Jurkat, Clone E6-1 (cell line): ENCODE data around the gene IBA57. TPM values are rescaled to one million over a fixed set of nuclear protein-coding genes. Genes with fewer than 3 reads are reported as not detected.

Experiments
- DNase-seq: peaks from one replicate; pipeline ENCODE4 v3.0.0-alpha.2; 2011; ENCODE audit warnings: low read depth, low spot score
- H3K4me3 ChIP-seq: 2 replicates; pipeline ENCODE4 v1.5.1; 2011; ENCODE audit warnings: mild to moderate bottlenecking, low read length, control low read depth, moderate library complexity
- polyA plus RNA-seq: library from polyadenylated mRNA; unstranded; fragments of >200 nt; gene quantifications from one replicate; pipeline ENCODE4 v1.2.1, GENCODE V29; 2012; ENCODE audit warnings: missing spikeins; ENCODE audit not compliant: insufficient read length, insufficient read depth

Gene IBA57
- 4.0 TPM for polyA plus RNA-seq

DNA sequence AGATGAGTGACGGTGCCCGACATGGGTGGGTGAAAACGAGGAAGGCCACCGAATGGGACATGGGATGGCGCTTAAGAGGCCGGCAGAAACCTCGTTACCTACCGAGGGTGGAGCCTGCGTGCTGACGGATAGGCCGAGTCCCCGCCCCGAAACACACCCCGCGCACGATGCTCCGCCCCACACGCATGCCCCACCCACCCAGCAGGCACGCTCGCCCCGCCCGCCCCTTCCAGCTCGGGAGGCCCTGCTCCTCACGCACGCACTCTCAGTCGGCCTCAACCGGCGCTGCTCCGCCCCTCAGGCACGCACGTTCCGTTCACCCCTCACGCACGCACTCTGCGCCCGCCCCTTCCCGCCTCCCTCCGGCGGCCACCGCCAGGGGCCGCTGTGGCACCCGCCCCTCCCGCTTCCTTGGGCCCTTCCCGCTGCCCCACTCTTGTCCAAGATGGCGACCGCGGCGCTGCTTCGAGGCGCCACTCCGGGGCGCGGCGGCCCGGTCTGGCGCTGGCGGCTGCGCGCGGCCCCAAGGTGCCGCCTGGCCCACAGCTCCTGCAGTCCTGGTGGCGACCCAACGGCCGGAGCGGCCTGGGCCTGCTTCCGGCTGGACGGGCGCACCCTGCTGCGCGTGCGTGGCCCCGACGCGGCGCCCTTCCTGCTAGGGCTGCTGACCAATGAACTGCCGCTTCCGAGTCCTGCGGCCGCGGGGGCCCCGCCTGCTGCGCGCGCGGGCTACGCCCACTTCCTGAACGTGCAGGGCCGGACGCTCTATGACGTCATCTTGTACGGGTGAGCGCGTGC, at the start of gene IBA57:
Gene IBA57 (plus strand): TSS at position 433 of the 798 bp plus-strand sequence. CDS start 13 bp downstream, at position 446.
- peak within 1 kb of the TSS; percentile 72 for H3K4me3 ChIP-seq
- DNase-seq: peak; percentile 97

DNA sequence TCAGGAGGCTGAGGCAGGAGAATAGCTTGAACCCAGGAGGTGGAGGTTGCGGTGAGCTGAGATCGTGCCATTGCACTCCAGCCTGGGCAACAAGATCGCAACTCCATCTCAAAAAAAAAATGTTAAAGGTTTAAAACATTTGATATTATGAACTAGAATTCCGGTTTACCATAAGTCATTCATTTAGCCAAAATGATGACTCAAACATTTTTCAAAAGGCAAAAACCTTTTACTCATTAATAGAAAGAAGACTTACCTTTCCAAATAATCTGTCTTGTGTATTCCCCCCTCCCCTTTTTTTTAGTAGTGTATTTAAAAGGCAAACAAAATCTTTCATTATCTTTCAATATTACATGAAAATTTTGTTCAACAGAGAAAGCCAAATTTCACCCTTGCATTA, 48.3 kb upstream of the IBA57 start:
- H3K4me3 ChIP-seq: no peak overlapping the region
- no peak for DNase-seq

DNA sequence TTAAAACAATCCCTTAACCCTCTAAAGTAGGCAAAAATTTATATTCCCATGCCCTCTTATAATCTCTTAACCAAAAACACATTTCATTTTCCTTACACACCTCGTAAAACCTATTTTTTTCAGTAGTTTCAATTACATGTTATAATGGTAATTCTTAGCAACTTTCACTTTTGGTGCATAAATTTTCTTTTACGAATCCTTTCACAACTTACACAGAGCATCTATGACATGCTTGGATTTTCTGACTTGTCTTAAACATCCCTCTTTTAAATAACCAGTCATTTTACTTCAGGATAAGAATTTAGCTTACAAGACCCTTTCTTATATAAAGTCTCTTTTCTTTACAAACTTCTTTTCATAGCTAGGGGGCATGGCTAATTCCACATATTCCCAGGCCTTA, 47.6 kb upstream of the IBA57 start:
- H3K4me3 ChIP-seq: no peak overlapping the region
- no peak for DNase-seq

DNA sequence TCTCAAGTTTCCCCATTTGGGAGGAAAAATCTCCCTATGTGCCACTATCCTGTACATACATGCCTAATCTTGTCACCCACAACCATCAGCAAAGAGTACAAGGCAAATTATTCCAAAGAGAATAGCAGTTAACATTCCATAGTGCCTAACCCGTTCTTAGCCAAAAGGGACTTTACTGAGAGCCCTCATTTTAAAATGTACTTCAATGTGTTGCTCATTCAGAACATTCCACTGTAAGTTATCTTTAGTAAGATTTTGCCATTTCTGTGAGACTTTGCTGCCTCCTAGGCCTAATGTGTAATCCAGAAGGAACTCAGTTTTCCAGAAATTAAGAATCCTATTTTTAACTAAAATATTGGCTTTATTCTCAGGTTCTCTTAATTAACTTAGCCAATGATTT, 45.3 kb upstream of the IBA57 start:
- no peak overlapping the region for H3K4me3 ChIP-seq
- DNase-seq: no peak

DNA sequence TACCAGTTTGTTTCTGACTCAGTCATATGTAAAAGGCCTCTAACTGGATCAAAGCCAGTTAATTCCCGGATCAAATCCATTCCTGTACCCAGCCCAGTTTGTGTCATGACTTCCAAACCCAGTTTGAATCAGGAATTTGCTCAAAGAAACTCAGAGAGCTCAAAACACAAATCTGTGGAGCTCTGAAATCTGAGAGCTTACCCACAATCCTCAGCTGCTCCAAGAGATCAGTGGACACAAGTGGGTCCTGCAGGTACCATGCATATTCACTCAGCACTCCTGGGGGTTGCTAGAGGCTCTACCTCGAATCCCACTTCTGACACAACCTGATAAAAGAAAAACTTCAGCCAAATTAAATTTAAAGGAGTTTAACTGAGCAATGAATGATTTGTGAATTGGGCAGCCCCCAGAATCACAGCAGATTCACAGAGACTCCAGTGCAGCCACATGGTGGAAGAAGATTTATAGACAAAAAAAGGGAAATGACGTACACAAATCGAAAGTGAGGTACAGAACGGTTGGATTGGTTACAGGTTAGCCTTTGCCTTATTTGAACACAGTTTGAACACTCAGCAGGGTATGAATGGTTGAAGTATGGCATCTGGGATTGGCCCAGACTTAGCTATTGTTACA, 44.6 kb upstream of the IBA57 start:
- no peak for DNase-seq
- H3K4me3 ChIP-seq: no peak overlapping the region

DNA sequence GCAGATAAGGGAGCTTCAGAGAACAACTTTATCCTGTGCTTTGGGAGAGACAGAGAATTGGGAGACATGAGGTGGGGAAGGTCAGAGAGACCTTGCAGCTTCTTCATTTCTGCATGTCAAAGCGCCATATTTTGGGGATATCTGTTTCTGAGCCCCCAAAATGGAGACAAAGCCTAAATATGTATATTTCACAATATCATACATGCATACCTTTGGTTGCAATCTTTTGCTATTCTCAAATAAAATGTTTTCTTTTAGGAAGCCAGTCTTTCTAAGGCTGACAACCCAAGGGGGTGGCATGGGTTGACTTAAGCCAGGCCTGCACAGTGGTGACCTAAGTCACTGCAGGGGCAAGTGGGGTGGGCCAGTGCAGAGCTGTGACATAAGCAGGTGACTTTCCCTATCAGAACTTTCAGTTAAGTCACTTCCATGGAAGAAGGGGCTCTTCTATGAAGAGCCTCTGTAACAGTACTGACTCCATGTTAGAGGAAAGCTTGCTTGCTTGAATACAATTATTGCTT, 42.6 kb upstream of the IBA57 start:
- no peak for DNase-seq
- no peak overlapping the region for H3K4me3 ChIP-seq

DNA sequence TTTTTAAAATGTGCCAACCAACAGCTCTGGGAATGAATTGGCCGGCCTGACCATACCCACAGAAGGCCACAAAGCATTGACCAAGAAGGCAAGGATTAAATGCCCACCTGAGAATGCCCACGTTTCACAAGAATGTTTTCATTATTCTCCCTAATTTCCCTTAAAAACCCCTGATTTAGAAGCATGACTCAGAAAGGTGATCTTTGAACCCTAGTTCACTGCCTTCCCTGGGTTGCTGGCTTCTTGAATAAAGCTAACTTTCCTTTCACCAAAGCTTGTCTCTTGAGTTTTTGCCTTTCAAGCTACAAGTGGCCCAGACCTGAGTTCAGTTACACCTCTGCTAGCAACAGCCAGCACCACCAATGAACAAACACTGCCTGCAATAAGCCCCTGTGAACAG, 42.1 kb upstream of the IBA57 start:
- DNase-seq: no peak
- no peak overlapping the region for H3K4me3 ChIP-seq

DNA sequence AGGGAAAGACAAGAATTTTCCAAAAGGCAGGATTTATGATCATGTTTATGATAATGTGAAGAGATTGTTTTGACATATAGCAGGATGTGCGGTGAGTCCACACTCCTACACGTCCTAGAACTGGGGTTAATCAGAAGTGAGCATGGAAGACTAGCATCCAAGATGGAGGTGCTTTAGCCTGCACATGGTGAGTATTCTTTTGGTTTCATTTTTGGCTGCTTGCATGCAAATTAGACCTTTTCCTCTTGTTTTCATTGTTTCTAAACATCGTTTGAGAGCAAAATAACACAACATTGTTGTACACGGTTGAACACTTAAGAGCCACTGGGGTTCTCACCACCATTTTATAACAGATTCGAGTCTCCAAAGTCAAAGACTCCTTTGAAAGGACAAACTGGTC, 40.4 kb upstream of the IBA57 start:
- no peak overlapping the region for H3K4me3 ChIP-seq
- DNase-seq: no peak

DNA sequence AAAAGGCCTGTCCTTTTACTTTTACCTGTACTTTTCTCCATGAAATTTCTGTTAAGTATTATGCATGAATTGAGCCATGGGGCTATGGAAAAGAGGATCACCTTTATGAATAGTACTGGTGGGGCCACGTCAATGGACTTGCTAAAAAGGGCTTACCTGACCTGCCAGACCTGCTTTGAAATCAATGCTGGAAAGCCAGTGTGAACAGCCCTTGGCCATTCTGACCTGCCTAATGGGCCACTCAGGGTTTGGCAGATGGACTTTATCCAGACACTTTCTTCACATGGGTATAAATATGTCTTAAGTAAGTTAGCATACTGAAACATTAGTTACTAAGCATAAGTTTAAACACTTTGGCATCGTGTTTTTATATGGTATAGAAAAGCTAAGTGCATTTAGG, 33.8 kb upstream of the IBA57 start:
- DNase-seq: no peak
- H3K4me3 ChIP-seq: no peak overlapping the region

DNA sequence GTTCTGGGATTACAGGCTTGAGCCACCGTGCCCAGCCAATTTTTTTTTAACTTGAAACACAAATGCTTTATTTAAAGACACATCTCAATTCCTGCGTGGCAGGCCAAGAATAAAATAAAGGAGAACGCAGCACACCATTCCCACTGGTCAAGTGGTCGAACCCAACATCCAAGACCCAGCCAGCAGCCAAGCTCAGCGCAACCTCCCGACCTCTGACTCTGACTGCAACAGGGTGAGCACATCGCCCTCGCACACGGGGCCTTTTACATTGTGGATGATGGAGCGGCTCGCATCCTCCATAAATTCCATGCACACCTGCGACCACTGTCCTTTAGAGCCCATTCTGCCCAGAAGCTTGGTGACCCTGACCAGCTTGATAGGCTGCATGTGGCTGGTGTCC, 31.0 kb upstream of the IBA57 start:
- no peak for DNase-seq

DNA sequence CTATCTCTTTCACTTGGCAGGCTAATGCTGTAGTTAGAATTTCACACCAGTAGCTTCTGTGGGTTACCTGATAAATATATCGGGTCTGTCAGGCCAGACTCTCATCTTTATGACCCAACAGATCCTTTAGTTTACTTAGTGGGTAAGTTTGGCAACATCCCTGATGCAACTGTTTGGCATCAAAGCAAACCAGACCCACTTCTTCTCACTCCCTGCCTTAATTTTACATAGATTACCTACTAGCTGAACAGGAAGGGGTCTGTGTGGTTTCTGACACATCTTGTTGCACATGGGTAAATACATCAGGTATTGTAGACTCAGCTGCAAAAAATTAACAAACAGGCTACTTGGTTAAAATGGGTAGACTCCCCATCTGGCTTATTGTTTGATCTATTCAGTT, 28.7 kb upstream of the IBA57 start:
- peak; percentile 87 for DNase-seq
- no peak overlapping the region for H3K4me3 ChIP-seq

More for the DNA sequence above, 31.0 kb upstream of the IBA57 start:
- H3K4me3 ChIP-seq: no peak overlapping the region

DNA sequence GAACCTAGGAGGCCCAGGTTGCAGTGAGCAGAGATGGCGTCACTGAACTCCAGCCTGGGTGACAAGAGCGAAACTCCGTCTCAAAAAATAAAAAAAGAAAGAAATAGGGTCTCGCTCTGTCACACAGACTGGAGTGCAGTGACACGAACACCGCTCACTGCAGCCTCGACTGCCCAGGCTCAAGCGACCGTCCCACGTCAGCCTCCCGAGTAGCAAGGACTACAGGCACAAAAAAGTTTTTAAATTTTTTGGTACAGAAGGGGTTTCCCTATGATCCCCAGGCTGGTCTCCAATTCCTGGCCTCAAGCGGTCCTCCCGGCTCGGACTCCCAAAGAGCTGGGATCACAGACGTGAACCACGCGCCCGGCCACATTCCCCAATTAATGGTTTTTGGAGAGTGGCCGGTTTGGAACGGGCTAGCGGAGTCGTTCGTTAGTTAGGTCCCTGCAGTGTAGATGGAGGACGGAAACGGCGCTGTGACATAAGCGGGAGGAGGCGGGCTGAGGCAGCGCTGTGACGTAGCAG, 26.1 kb upstream of the IBA57 start:
- H3K4me3 ChIP-seq: peak overlapping the region; percentile 86
- DNase-seq: no peak

DNA sequence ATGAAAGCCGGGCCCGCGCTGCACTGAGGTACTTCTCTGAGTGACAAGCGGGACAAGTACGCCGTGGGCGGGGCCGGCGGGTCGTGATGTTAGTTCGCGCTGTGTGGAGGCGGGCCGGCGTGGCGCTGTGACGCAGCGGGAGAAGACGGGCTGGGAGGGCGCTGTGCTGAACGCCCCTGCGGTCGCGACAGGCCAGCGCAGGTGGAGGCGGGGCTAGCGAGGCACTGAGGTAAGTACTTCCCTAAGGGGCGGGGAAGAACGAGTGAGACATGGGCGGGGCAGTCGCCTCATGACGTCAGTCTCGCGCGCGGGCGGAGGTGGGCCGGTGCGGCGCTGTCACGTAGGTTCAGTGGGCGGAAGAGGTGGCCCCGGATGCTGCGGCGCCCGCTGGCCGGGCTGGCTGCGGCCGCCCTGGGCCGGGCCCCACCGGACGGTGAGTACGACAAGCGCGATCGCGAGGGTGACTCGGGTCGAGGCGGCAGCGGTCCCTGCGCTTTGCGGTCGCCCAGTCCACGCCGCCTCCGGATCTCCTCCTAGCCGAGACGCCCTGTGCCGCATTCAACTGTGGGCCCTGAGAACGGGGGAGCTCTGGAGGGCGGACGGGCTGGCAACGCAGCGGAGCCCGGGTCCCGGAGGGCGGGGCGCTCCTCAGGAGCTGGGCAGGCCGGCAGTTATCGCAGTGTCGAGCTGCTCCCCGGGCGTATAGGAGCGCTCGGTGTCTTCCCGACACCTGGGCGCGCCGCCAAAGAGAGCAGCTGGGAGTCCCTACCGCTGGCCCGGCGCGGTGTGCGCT, 25.5 kb upstream of the IBA57 start, which contains the start of gene GUK1:
Gene GUK1 (plus strand): TSS at position 349 of the 793 bp plus-strand sequence. CDS start 24 bp downstream, at position 373.
- peak; percentile 99 for DNase-seq

DNA sequence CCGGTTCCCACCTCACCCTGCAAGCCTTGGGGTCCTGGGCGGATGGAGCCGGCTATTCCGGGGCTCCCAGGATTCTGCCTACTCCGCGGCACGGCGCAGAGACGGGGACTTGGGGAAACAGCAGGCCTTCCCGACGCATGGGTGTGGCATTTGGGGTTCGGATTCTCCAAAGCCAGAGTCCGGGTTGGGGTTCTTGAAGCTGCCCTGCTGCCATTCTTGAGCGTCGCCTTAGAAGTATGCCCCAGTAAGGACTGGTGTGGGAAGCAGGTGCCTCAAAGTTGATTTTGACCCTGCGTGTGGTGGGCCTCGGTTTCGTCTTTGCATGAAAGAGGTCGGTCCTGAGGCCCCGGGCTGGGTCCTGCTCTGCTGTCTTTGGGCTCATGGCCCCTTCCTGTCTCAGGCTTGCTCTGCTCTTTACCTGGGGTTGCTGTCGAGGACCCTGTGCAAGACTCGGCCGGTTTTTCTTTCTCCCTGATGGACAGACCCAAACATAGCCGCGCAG, 24.8 kb upstream of the IBA57 start:
- peak overlapping the region; percentile 74 for H3K4me3 ChIP-seq
- DNase-seq: no peak

More for the DNA sequence above, 25.5 kb upstream of the IBA57 start, which contains the start of gene GUK1:
- H3K4me3 ChIP-seq: peak within 1 kb of the TSS; percentile 86

DNA sequence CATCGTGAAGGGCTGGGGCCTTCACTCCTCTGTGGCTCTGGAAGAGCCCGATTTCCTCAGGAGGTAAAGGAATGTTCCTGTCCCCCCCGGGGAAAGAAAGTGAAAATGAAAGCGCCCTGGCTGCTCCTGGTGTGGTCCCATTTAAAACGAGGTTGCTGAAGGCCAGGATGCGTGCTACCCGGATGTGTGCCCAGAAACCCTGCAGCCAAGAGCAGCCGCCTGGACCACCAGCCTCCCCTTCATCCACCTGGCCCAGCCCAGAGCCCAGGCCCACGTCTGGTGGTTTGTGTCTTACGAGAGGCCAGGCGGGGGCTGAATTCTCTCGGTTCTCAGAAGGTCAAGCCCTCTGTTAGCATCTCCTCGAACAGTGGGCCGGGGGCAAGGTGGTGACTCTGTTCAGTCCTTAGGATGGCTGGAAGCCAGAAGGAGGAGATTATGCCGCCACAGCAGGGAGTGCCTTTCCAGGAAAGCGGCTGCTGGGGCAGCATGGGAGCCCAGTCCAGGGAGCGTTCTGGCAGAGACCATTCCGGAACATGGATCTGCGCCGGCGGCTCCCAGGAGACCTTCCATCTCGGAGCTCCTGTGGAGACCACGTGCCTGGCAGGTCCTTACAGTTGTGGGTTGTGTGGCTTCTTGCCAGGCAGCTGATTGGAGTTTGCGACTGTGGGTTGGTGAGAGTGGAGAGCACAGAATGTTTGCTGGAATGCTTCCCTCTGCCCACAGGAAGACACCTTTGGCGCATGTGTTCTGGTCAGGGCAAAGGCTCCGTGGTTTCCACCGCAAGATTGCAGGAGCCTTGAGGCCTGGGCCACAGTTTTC, 24.2 kb upstream of the IBA57 start:
- peak; percentile 92 for DNase-seq
- H3K4me3 ChIP-seq: peak overlapping the region; percentile 74

DNA sequence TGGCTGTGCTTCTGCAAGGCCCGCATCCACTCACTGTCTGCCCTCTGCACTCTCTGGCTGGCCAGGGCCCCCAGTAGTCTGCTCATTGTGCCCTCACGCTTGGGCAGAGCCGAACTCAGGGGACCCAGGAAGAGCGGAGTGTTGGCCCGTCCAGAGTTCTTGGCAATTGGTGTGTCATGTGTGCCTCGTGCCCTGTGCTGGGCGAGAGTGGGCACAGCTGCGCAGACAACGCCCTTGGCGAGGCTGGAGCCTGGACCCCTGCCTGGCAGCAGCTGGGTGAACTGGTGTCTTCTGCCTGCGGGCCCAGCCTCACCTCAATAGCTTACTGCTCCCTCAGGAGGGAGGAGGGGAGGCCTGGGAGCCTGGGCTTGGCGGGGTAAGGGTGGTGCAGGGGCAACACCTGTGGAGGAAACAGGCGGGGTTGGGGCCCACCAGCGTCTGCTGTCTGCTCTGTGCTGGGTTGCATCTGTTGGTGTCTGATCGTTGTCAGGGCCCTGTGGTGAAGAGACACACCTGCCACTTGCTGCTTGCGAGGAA, 23.4 kb upstream of the IBA57 start:
- peak overlapping the region; percentile 74 for H3K4me3 ChIP-seq
- peak; percentile 95 for DNase-seq

DNA sequence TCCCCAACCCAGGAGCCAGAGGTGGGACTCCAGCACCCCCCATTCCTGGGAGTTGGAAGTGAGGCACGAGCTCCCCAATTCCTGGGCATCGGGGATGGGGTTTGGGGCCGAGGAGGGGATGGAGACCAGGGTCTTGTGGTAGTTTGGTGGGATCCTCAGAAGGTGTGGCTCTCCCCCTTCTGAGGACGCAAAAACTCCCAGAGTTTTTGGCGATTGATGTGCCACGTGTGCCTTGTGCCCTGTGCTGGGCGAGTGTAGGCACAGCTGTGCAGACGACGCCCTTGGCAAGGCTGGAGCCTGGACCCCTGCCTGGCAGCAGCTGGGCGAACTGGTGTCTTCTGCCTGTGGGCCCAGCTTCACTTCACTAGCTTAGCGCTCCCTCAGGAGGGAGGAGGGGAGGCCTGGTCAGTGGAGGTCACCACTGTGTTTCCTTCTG, 22.9 kb upstream of the IBA57 start:
- H3K4me3 ChIP-seq: peak overlapping the region; percentile 74
- DNase-seq: peak; percentile 65
